GM23248 (cell line): ENCODE data around the gene PTPRN2.
"Not testable (repeated sequence)": the region's sequence is repeated elsewhere in the genome, so short reads cannot be mapped to it uniquely, and the experiment has no call there.

Experiments
- EZH2 ChIP-seq: fragments of 200-600 bp; sonication (generic); IDR thresholded peaks from 2 replicates; pipeline ENCODE4 v1.6.1; 2018; ENCODE audit warnings: antibody characterized with exemption, mild to moderate bottlenecking; ENCODE audit not compliant: insufficient read depth, poor library complexity, severe bottlenecking
- EZH2phosphoT487 ChIP-seq: fragments of 200-600 bp; sonication (generic); IDR thresholded peaks from 2 replicates; pipeline ENCODE4 v1.6.1; 2018; ENCODE audit warnings: antibody characterized with exemption, moderate library complexity, mild to moderate bottlenecking, low read depth; ENCODE audit not compliant: insufficient read depth

- not testable (repeated sequence) for TF ChIP-seq EZH2, EZH2phosphoT487
Observed at GRCh38 chr7:157935721-157936120, 651.9 kb downstream of the PTPRN2 start.
